IMR-90 (cell line): ENCODE data around the gene SUGCT. TPM values are rescaled to one million over a fixed set of nuclear protein-coding genes. Genes with fewer than 3 reads are reported as not detected.

Experiments
- ATAC-seq: fragments of 200-7000 bp; cut with Tn5 transposase; 2 replicates; pipeline ENCODE4 v1.9.1; 2020; ENCODE audit warnings: low read depth, mild to moderate bottlenecking, moderate library complexity
- BruUV-seq: library from RNA; stranded (reverse); fragments of 400-500 nt; replicated peaks from 2 replicates; lab custom pipeline; 2021; lab: Mats Ljungman, UMichigan
- CTCF ChIA-PET: fragments of 300-600 bp; formaldehyde crosslinking; extraction: SDS; loops from one replicate; lab custom pipeline; 2021; ENCODE audit warnings: antibody characterized with exemption; lab: Yijun Ruan, JAX
- POLR2A ChIA-PET: fragments of 300-600 bp; sonication (Branson Sonifier 250); formaldehyde crosslinking; loops from one replicate; lab custom pipeline; 2022; ENCODE audit warnings: antibody characterized with exemption; ENCODE audit not compliant: unreplicated experiment; lab: Charles Lee
- DNase-seq: peaks from one replicate; pipeline ENCODE4 v3.0.0; 2013
- H2AFZ ChIP-seq: replicated peaks from 2 replicates; pipeline ENCODE3; 2013; ENCODE audit warnings: low read length, mild to moderate bottlenecking; ENCODE audit not compliant: poor library complexity
- H2AK5ac ChIP-seq: 2 replicates; pipeline ENCODE4 v1.6.1; 2013; ENCODE audit warnings: low read depth, low read length, inconsistent platforms
- H2AK9ac ChIP-seq: replicated peaks from 2 replicates; pipeline ENCODE3; 2013; ENCODE audit warnings: mild to moderate bottlenecking, low read depth, low read length, moderate library complexity; ENCODE audit not compliant: poor library complexity
- H2BK120ac ChIP-seq: 2 replicates; pipeline ENCODE4 v1.6.1; 2013; ENCODE audit warnings: low read depth, low read length, inconsistent platforms
- H2BK15ac ChIP-seq: 3 replicates; pipeline ENCODE4 v1.6.1; 2013; ENCODE audit warnings: low read depth, low read length, inconsistent platforms
- H2BK20ac ChIP-seq: 2 replicates; pipeline ENCODE4 v1.6.1; 2013; ENCODE audit warnings: low read depth, mild to moderate bottlenecking, inconsistent platforms, low read length, moderate library complexity
- H2BK5ac ChIP-seq: 2 replicates; pipeline ENCODE4 v1.6.1; 2013; ENCODE audit warnings: mild to moderate bottlenecking, low read depth, low read length, inconsistent platforms; ENCODE audit not compliant: poor library complexity, severe bottlenecking
- H3K14ac ChIP-seq: replicated peaks from 2 replicates; pipeline ENCODE4 v1.6.1; 2013; ENCODE audit warnings: low read depth, low read length, inconsistent platforms
- H3K18ac ChIP-seq: 2 replicates; pipeline ENCODE4 v1.6.1; 2013; ENCODE audit warnings: low read depth, low read length, control low read depth
- H3K23ac ChIP-seq: 2 replicates; pipeline ENCODE4 v1.6.1; 2013; ENCODE audit warnings: low read depth, low read length, inconsistent platforms
- H3K27ac ChIP-seq: 2 replicates; pipeline ENCODE4 v1.5.1; 2013; ENCODE audit warnings: mild to moderate bottlenecking, control low read depth, low read length; ENCODE audit not compliant: insufficient read depth
- H3K27me3 ChIP-seq: 2 replicates; pipeline ENCODE4 v1.6.1; 2013; ENCODE audit warnings: low read length; ENCODE audit not compliant: control insufficient read depth, insufficient read depth
- H3K36me3 ChIP-seq: 2 replicates; pipeline ENCODE4 v1.6.1; 2013; ENCODE audit warnings: low read length, mixed read lengths; ENCODE audit not compliant: control insufficient read depth, insufficient read depth
- H3K4ac ChIP-seq: 2 replicates; pipeline ENCODE4 v1.6.1; 2013; ENCODE audit warnings: low read depth, low read length, inconsistent platforms
- H3K4me1 ChIP-seq: 2 replicates; pipeline ENCODE4 v1.6.1; 2013; ENCODE audit warnings: low read length, mixed read lengths; ENCODE audit not compliant: control insufficient read depth, insufficient read depth
- H3K4me2 ChIP-seq: 2 replicates; pipeline ENCODE4 v1.6.1; 2013; ENCODE audit warnings: low read depth, mild to moderate bottlenecking, control low read depth, low read length, moderate library complexity
- H3K4me3 ChIP-seq: 2 replicates; pipeline ENCODE4 v1.5.1; 2013; ENCODE audit warnings: low read depth, mild to moderate bottlenecking, control low read depth, low read length, moderate library complexity; ENCODE audit not compliant: insufficient read depth
- H3K56ac ChIP-seq: 2 replicates; pipeline ENCODE4 v1.6.1; 2013; ENCODE audit warnings: low read length, inconsistent platforms; ENCODE audit not compliant: insufficient read depth; ENCODE audit errors: extremely low read depth
- H3K79me1 ChIP-seq, 2 experiments: 2 replicates each; pipeline ENCODE4 v1.6.1; 2013; ENCODE audit warnings: low read length in 2 of 2, inconsistent platforms in 1 of 2, low read depth in 1 of 2
- H3K9ac ChIP-seq: 2 replicates; pipeline ENCODE4 v1.6.1; 2013; ENCODE audit warnings: low read depth, low read length, control low read depth
- H3K9me1 ChIP-seq: 2 replicates; pipeline ENCODE4 v1.6.1; 2013; ENCODE audit warnings: low read length, inconsistent platforms; ENCODE audit not compliant: insufficient read depth
- H3K9me3 ChIP-seq: 2 replicates; pipeline ENCODE4 v1.6.1; 2013; ENCODE audit warnings: low read length; ENCODE audit not compliant: control insufficient read depth, insufficient read depth
- H4K20me1 ChIP-seq: 2 replicates; pipeline ENCODE4 v1.6.1; 2013; ENCODE audit warnings: low read length, inconsistent platforms; ENCODE audit not compliant: insufficient read depth
- H4K5ac ChIP-seq: 2 replicates; pipeline ENCODE4 v1.6.1; 2013; ENCODE audit warnings: mild to moderate bottlenecking, low read depth, low read length, control low read depth
- H4K8ac ChIP-seq, 2 experiments: 2 replicates each; pipeline ENCODE4 v1.6.1; 2013; ENCODE audit warnings: low read depth in 2 of 2, low read length in 2 of 2, control low read depth in 1 of 2, inconsistent platforms in 1 of 2
- H4K91ac ChIP-seq: 2 replicates; pipeline ENCODE4 v1.6.1; 2013; ENCODE audit warnings: low read depth, low read length, inconsistent platforms; ENCODE audit not compliant: insufficient read depth
- BHLHE40 ChIP-seq: fragments of 150-350 bp; IDR thresholded peaks from 2 replicates; pipeline ENCODE4 v1.6.1; 2016; ENCODE audit warnings: mild to moderate bottlenecking, low read depth, low read length
- CEBPB ChIP-seq: IDR thresholded peaks from 2 replicates; pipeline ENCODE4 v1.6.1; 2012; ENCODE audit warnings: low read depth, low read length, improper control_type of control experiment
- CTCF ChIP-seq: conservative IDR thresholded peaks from 2 replicates; pipeline ENCODE4 v1.5.1; 2012; ENCODE audit warnings: mild to moderate bottlenecking, low read depth, low read length, improper control_type of control experiment
- MAZ ChIP-seq: IDR thresholded peaks from 2 replicates; pipeline ENCODE4 v1.6.1; 2012; ENCODE audit warnings: low read depth, mild to moderate bottlenecking, low read length, improper control_type of control experiment, moderate library complexity, borderline replicate concordance
- RAD21 ChIP-seq: IDR thresholded peaks from 2 replicates; pipeline ENCODE4 v1.6.1; 2012; ENCODE audit warnings: low read length, improper control_type of control experiment
- RFX5 ChIP-seq: IDR thresholded peaks from 2 replicates; pipeline ENCODE4 v1.8.0; 2012; ENCODE audit warnings: low read depth, mild to moderate bottlenecking, low read length, moderate library complexity
- SMC3 ChIP-seq: fragments of 150-350 bp; IDR thresholded peaks from 2 replicates; pipeline ENCODE4 v1.6.1; 2016; ENCODE audit warnings: low read depth, mild to moderate bottlenecking, antibody characterized with exemption, low read length, moderate library complexity
- WGBS, 2 experiments: methylation state at CpG; one replicate each; pipeline versions ENCODE4 v1.1.5 to v1.1.7; 2013; ENCODE audit warnings: missing lambda C conversion rate in 2 of 2; ENCODE audit not compliant: insufficient read length in 1 of 2; ENCODE audit errors: extremely low coverage in 2 of 2; 5-methylcytosine and 5-hydroxymethylcytosine counted together
- dilution Hi-C: fragments of 300-500 bp; cut with HindIII; formaldehyde crosslinking; loops from one replicate; pipeline ENCODE4 v1.14.3; 2018; ENCODE audit warnings: low sequenced_read_pairs; ENCODE audit not compliant: unreplicated experiment
- in situ Hi-C: fragments of 300-500 bp; cut with MboI; formaldehyde crosslinking; loops from 3 replicates; pipeline ENCODE4 v1.14.3; 2019; ENCODE audit warnings: low sequenced_read_pairs, inconsistent platforms, mixed read lengths
- intact Hi-C: fragments of 100-400 bp; cut with micrococcal nuclease; formaldehyde crosslinking; loops from 2 replicates; pipeline ENCODE4 v1.10.0; 2022
- polyA plus RNA-seq, 3 experiments: library from polyadenylated mRNA; depleted of rRNA; stranded (reverse); fragments of >200 nt; gene quantifications; 2 replicates each; pipeline ENCODE4 v1.2.3, GENCODE V29; 2012; ENCODE audit warnings: low replicate concordance in 1 of 3
- total RNA-seq: library from RNA; depleted of rRNA; stranded (reverse); fragments of >200 nt; gene quantifications from 2 replicates; pipeline ENCODE4 v1.2.3, GENCODE V29; 2012

The SUGCT gene
- total and polyA plus RNA-seq, 2 of the 4 experiments (the other 2 are of a cell fraction), result 5.9 to 8.3 TPM

- ChIA-PET CTCF (no interaction called here), POLR2A (no interaction called here)
- H2BK120ac ChIP-seq, result no peak overlapping the region
- no peak overlapping the region for H2BK15ac ChIP-seq
- H3K9me3 ChIP-seq, result no peaks in the 10 kb centered on the region
- H2AK9ac ChIP-seq, result no peak overlapping the region
- no peaks in the 10 kb centered on the region for H3K79me1 ChIP-seq
- no peak overlapping the region for H2BK20ac ChIP-seq
- no peaks in the 10 kb centered on the region for H3K36me3 ChIP-seq
- in situ Hi-C loops, result no loop called here
- no peaks in the 10 kb centered on the region for H4K20me1 ChIP-seq
- no peak overlapping the region for H3K23ac ChIP-seq
- no peak overlapping the region for H2BK5ac ChIP-seq
- H2AFZ ChIP-seq, result no peak overlapping the region
- no peak overlapping the region for H2AK5ac ChIP-seq
- DNase-seq, result no peak
- dilution Hi-C loops, result no loop called here
- H3K14ac ChIP-seq, result no peak overlapping the region
- no peak overlapping the region for H3K56ac ChIP-seq
- no peak overlapping the region for H3K4me2 ChIP-seq
- TF ChIP-seq RAD21, result no peak
- TF ChIP-seq CTCF, result no peak
- no peak for TF ChIP-seq SMC3
- no peak for TF ChIP-seq MAZ
- no peak for TF ChIP-seq RFX5
- no peak for TF ChIP-seq CEBPB
- TF ChIP-seq BHLHE40, result no peak
- H3K4ac ChIP-seq, result no peak overlapping the region
- H4K91ac ChIP-seq, result no peak overlapping the region
- no peaks in the 10 kb centered on the region for H3K9me1 ChIP-seq
- no TSS peak for BruUV-seq
- H4K8ac ChIP-seq, result no peak overlapping the region
- WGBS, 2 experiments, result no CpG with 5 or more reads among the region's 4 CpGs
- peaks cover 4% of the 10 kb centered on the region for H3K4me1 ChIP-seq
- no peak overlapping the region for H3K9ac ChIP-seq
- intact Hi-C loops, result no loop called here
- ATAC-seq, result no peak
- no peak overlapping the region for H3K18ac ChIP-seq
- no peak overlapping the region for H3K27ac ChIP-seq
- H4K5ac ChIP-seq, result no peak overlapping the region
- no peak overlapping the region for H3K4me3 ChIP-seq
- H3K27me3 ChIP-seq, result no peaks in the 10 kb centered on the region
Observed at GRCh38 chr7:40874756-40875155, 740.0 kb downstream of the SUGCT start.
